ENCODE measurements around the gene COL19A1.
"Not testable (repeated sequence)": the region's sequence is repeated elsewhere in the genome, so short reads cannot be mapped to it uniquely, and the experiment has no call there.

Gene COL19A1

GRCh38 chr6:69965974-69966373 lies 99.6 kb downstream of the COL19A1 start:
- DNase-seq (ENCODE audit: low spot score), result not testable (repeated sequence)

GRCh38 chr6:69973138-69973537 lies 106.8 kb downstream of the COL19A1 start:
- no peak for DNase-seq (ENCODE audit: low spot score)

GRCh38 chr6:69973763-69974162 lies 107.4 kb downstream of the COL19A1 start:
- DNase-seq (ENCODE audit: low spot score), result no peak

DNA sequence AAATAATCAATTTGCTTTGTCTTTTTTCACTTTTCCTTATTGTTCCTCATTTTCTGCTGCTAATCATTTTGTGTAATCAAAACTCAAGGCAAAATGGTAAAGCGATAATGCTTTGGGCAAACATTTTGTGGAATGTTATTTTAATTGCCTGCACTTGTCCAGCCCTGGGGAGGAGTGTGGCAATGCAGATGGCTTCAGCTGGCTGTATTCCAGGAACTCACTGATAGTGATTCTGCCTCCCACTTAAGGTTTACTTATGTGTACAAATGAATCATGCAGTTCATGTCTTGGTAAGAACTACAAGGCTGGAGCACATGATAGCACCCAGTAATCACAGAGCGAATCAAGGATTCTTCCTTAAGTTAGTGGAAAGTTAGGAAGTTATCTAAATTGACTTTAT lies 107.8 kb downstream of the COL19A1 start:
- no peak for DNase-seq (ENCODE audit: low spot score)

DNA sequence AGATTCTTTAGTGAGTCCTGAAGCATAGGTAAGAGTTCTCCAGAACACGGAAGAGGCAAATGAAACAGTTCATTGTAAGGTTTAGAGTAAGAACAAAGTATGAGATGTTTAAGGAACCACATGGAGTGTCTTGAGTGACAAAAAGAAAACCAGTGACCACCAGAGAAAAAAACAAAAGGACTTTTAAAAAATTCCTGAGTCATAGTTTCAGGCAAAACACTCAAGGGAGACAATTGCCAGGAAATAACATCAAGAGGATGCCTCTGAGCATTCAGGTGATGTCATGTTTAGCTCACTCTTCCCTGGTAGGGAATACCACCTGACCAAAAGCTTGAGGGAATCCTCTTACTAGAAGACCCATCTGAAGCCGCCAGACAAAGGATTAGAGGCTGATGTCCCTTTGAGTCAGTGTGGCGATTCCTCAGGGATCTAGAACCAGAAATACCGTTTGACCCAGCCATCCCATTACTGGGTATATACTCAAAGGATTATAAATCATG lies 110.3 kb downstream of the COL19A1 start:
- DNase-seq (ENCODE audit: low spot score), result no peak

- DNase-seq (ENCODE audit: low spot score), result no peak
These were observed 114.3 kb downstream of the COL19A1 start for GRCh38 chr6:69980624-69981023.

- DNase-seq (ENCODE audit: low spot score), result no peak
These were observed 118.2 kb downstream of the COL19A1 start for GRCh38 chr6:69984506-69984905.

- DNase-seq (ENCODE audit: low spot score), result no peak
These were observed 118.8 kb downstream of the COL19A1 start for GRCh38 chr6:69985180-69985579.

- DNase-seq (ENCODE audit: low spot score), result no peak
These were observed 121.2 kb downstream of the COL19A1 start for GRCh38 chr6:69987550-69987949.

GRCh38 chr6:69988458-69989126 lies 122.2 kb downstream of the COL19A1 start:
- DNase-seq (ENCODE audit: low spot score), result no peak

DNA sequence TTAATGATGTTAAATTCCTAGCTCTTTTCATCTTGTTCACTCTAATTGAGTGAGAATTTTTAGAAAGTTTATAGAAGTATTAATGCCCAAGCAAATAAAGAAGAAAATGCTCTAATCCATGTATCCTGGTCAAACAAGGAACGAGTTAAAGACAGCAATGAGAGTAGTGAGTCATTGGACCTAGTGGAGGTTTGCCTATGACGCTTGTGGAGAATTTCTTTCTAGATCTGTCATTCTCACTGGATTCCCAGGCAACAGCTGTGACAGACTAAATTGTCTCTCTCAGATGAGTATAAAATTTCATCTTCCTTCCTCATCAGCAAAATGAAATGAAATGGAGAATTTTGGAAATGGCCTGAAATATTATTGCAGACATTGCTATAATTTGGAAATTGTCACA lies 127.9 kb downstream of the COL19A1 start:
- DNase-seq (ENCODE audit: low spot score), result peak; percentile 6

DNA sequence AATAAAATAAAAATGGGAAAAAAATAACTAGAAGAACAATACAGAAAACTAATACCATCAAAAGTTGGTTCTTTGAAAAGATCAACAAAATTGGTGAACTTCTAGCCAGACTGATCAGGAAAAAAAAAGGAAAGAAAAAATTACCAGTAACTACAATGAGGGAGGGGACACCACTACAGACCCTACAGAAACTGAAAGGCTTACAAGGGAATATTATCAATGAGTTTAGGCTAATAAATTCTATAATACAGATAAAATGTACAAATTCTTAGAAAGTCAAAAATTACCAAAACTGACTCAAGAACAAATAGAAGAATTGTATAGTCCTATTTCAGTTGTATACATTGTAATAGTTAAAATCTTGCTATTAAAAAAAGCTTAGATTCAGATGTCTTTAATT lies 141.8 kb downstream of the COL19A1 start:
- DNase-seq (ENCODE audit: low spot score), result no peak

GRCh38 chr6:70010339-70010738 lies 144.0 kb downstream of the COL19A1 start:
- not testable (repeated sequence) for DNase-seq (ENCODE audit: low spot score)

GRCh38 chr6:70023201-70023600 lies 156.8 kb downstream of the COL19A1 start:
- DNase-seq (ENCODE audit: low spot score), result not testable (repeated sequence)

DNA sequence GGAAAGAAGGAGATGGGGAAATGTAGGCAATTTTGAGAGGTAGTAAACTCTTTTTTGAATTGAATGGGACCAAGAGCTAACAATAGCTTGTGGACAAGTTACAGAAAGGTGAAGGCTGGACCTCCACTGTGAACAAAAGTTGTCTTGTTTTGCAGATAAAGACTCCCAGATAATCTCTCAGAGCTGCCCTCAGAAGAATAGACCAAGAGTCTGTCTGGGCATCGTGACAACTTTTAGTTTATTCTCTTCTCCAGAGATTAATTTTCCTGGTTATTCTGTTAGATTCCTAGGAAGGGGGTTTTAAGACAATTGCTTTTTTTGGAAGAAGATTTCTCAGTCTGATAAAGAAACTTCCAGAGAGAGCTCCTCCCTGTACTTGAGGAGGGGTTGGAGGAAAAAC lies 161.9 kb downstream of the COL19A1 start:
- DNase-seq (ENCODE audit: low spot score), result no peak

DNA sequence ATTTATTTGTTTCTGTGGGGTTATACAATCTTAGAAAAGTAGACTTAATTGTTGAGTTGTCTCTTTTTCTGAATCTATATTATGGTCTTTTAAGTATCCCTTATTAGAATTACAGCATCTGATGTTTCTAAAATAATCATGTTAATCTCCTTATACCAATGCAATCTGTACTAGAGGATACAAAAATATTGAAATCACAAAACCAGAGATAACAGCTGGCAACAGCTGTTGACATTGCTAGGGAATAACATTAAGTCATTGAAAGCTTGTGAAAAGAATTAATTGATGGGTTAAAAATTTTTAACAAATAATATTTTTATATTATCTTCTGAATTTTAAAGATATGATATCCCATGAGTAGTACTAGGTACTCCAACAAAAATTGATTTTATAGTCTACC lies 162.6 kb downstream of the COL19A1 start:
- DNase-seq (ENCODE audit: low spot score), result no peak

- no peak for DNase-seq (ENCODE audit: low spot score)
These were observed 167.4 kb downstream of the COL19A1 start for GRCh38 chr6:70033781-70034180.

- DNase-seq (ENCODE audit: low spot score), result no peak
These were observed 171.1 kb downstream of the COL19A1 start for GRCh38 chr6:70037445-70037844.

DNA sequence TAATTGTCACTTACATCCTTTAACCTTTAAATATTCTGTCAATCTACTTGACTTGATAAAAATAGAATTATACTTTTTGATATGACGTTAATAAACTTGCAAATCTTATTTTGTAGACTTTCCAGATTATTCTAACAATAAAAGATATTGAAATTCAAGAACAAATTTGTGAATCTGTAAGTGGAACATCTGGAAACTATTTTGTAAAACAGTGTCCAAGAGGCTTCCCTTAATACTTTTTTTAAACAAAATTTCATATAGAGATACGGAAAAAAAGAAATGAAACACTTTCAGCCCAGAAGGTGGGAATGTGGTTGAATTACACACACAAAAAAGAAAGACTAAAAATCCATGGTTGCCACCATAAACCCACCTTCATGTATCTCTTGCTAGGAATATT lies 174.4 kb downstream of the COL19A1 start:
- no peak for DNase-seq (ENCODE audit: low spot score)

GRCh38 chr6:70041411-70041810 lies 175.1 kb downstream of the COL19A1 start:
- DNase-seq (ENCODE audit: low spot score), result no peak

- no peak for DNase-seq (ENCODE audit: low spot score)
These were observed 179.1 kb downstream of the COL19A1 start for GRCh38 chr6:70045413-70045812.

GRCh38 chr6:70051197-70052124 lies 185.1 kb downstream of the COL19A1 start:
- no peak for DNase-seq (ENCODE audit: low spot score)

DNA sequence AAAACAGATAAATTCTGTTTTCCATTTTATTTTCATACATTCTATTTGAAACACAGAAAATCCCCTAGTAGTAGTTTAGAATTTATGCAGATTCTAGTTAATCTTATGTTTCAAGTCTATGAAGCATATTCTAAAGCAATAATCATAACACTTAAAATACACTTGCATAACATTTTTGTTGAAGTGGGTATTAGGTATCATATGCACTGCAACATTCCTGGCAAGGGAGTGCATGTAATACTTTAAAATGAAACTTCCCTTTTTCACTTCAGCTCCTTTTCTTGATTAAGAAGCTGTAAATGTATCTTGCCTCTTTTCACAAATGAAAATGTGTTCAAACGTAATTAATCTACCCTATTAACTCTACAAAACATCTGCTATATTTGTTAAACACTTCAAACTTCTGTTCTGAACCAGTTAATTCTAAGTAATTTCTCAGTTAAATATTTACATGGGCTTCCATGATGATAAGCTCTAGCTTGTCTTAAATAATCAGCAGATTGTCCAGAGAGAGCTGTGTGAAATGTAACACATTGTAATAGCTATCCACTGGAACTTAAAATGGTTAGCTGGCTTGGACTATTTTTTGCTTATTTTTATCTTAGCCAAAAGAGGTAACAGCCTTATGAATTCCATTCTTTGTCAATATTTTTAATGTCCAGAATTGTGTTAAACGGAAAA lies 192.8 kb downstream of the COL19A1 start:
- DNase-seq (ENCODE audit: low spot score), result no peak
